Left kidney (tissue), 2 donors: Measurements from ENCODE around the gene SKIC8. TPM values are rescaled to one million over a fixed set of nuclear protein-coding genes. Genes with fewer than 3 reads are reported as not detected.
"Not testable (repeated sequence)": the region's sequence is repeated elsewhere in the genome, so short reads cannot be mapped to it uniquely, and the experiment has no call there.

Experiments
- DNase-seq: peaks from one replicate; pipeline ENCODE4 v3.0.0-alpha.2; 2013
- polyA plus RNA-seq: library from polyadenylated mRNA; unstranded; fragments of 120-200 nt; gene quantifications from one replicate; pipeline ENCODE4 v1.2.1, GENCODE V29; 2013; ENCODE audit not compliant: insufficient read length

SKIC8 gene
- polyA plus RNA-seq, 1 donor: 131 TPM

GRCh38 chr15:78257681-78258080 is 41.7 kb downstream of the SKIC8 start:
- DNase-seq: no peak

DNA sequence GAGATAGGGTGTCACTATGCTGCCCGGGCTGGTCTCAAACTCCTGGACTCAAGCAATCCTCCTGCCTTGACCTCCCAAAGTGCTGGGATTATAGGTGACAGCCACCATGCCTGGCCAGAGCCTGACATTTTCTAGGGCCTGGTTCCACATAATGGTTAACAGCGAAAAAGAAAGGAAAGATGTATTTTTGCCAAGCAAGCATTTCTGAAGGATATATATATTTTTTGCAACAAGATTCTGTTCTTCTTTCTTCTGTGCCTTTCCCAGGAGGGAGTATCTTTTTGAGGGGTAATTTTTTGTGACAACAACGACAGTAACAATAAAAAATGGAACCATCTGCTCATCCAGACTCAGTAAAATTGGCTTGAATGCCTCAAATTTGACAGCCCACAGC is 43.4 kb downstream of the SKIC8 start:
- DNase-seq: no peak

- DNase-seq: no peak
Measured at GRCh38 chr15:78255421-78256043, 43.9 kb downstream of the SKIC8 start.

- DNase-seq: no peak
Measured at GRCh38 chr15:78251136-78251535, 48.3 kb downstream of the SKIC8 start.

- DNase-seq: no peak
Measured at GRCh38 chr15:78249131-78249530, 50.3 kb downstream of the SKIC8 start.

DNA sequence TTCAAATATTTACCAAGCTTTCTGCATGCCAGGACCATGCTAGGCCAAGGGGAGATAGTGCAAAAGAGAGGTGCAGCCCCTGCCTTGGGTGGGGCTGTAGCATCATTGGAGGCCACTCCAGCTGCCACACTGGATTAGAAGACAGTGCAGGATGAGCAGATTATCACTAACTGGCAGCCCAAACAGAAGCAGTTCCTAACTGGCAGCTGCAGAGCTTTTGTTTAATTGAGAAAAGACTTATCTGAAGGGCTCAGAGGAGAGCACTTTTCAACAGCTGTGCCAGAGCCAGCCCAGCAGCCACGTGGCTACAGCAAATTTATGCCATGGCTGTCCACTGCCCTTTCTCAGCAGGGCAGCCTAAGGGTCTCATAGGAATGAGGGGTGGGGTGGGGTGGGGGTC is 51.5 kb downstream of the SKIC8 start:
- no peak for DNase-seq

DNA sequence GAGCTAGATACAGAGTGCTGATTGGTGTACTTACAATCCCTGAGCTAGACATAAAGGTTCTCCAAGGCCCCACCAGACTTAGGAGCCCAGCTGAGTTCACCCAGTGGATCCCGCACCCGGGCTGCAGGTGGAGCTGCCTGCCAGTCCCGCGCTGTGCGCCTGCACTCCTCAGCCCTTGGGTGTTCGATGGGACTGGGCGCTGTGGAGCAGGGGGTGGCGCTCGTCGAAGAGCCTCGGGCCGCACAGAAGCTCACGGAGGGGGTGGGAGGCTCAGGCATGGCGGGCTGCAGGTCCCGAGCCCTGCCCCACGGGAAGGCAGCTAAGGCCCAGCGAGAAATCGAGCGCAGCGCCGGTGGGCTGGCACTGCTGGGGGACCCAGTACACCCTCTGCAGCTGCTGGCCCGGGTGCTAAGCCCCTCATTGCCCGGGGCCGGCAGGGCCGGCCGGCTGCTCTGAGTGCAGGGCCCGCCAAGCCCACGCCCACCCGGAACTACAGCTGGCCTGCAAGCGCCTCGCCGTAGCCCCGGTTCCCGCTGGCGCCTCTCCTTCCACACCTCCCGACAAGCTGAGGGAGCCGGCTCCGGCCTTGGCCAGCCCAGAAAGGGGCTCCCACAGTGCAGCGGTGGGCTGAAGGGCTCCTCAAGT is 53.3 kb downstream of the SKIC8 start:
- DNase-seq: not testable (repeated sequence)

GRCh38 chr15:78245392-78245791 is 54.0 kb downstream of the SKIC8 start:
- DNase-seq: not testable (repeated sequence)

DNA sequence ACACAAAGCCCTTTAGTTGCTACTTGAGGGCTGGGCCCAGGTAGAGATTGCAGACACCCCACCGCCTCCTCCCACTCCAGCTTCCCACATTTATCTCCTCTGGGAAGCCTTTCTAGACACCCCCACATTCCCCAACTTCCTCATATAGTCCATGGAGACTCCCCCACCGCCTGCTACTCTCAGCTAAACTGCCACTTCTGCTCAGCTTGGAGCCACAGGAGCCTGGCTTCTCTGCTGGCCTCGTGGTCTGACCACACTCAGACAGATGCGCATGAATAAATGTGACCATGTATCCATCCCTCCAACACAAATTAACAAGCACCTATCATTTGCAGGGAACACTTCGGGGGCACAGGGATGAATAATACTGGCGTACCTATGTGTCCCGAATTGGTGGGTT is 54.5 kb downstream of the SKIC8 start:
- no peak for DNase-seq

- no peak for DNase-seq
Measured at GRCh38 chr15:78244101-78244500, 55.3 kb downstream of the SKIC8 start.

DNA sequence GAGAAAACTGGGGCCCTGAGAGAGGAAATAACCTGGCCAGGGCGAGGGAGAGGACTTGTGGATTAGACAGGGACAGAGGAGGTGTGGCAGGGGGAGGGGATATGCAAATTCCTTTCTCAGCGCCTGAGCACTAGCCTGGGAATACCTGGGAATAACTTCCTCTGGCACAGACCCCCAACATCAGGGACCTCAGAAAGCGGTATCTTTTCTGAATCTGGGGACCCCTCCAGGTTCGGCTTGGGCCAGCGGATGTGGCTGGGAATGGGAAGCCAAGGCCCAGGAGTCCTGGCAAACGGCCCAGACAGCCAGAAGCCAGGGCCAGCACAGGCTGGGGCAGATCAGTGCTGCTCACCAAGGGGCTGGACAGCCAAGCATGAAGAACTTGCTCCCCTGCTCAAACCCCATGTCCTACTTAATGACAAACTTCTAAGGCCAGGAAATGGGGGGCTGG is 55.9 kb downstream of the SKIC8 start:
- DNase-seq: no peak

DNA sequence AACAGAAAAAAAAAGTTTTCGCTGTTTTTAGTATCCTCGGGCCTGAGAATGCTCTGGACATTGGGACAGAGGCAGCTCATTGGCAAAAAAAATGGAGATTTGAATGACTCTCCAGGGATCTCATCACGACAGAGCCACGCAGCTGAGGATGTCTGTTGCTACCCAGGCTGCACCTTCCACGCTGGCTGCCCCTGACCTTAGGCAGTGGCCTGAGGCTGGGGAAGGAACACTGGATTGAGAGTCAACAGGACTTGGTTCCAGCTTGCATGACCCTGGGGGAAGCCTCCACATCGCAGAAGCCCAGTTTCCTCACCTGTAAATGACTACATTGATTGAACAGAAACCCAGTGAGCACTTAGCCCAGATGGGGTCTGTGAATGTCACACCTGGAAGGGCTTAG is 56.4 kb downstream of the SKIC8 start:
- no peak for DNase-seq

GRCh38 chr15:78242128-78242527 is 57.3 kb downstream of the SKIC8 start:
- no peak for DNase-seq

- DNase-seq: peak; percentile 68
Measured at GRCh38 chr15:78241017-78241416, 58.4 kb downstream of the SKIC8 start.

- no peak for DNase-seq
Measured at GRCh38 chr15:78239811-78240210, 59.6 kb downstream of the SKIC8 start.

- DNase-seq: no peak
Measured at GRCh38 chr15:78237146-78237545, 62.3 kb downstream of the SKIC8 start.

GRCh38 chr15:78236491-78236890 is 62.9 kb downstream of the SKIC8 start:
- DNase-seq: no peak

DNA sequence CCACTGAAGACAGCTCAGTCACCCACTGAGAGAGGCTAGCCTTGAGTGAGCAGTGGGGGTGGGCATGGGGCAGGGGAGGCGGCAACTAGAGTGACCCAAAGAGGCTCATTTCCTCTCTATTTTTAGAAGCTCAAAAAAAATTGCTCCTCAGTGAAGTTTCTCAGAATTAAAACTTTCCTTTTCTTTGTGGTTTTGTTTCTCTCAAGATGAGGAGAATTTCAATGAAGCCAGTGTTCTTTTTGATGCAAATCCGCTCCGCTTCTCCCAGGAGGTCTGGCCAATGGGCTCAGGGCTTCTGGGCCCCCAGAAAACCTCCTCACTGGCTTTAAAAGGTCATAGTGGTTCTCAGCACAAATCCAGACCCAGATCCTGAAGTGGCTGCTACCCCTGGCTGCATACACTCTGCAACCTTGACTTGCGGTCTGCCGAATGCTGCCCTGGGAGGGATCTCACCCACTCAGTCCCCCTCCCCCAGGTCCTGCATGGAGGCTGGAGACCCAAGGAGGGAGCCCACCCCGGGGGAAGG is 64.8 kb downstream of the SKIC8 start, which contains the start of gene ACSBG1:
Gene ACSBG1 (minus strand): TSS at position 51 of the 526 bp plus-strand sequence. CDS start 64 bp downstream, outside the sequence.
- DNase-seq: no peak

DNA sequence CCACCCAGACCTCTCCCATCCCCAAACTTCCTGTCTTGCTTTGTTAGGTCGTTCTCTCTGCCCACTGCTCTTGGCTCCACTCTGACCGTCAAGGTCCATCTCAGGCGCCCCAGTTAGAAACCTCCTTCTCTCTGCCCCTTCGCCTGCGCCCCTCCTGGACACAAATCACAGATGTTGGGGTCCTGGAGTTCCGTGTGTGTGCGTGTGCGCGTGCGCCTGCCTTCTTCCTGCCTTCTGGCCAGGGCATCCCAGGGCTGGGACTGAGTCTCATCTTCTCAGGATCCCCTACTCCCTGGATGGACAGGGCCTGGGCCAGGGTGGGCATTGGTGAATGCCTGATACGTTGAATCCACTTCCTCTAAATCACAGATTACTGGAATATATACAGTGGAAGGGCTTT is 65.9 kb downstream of the SKIC8 start:
- no peak for DNase-seq
